ENCODE results near the gene NKG7. TPM values are rescaled to one million over a fixed set of nuclear protein-coding genes. Genes with fewer than 3 reads are reported as not detected.

The NKG7 gene
- total and polyA plus RNA-seq, 2 of the 13 experiments (the other 11 are each of a cell fraction or from before 2014, with no cell fraction given) = 0.40 TPM; not detected in 1

DNA sequence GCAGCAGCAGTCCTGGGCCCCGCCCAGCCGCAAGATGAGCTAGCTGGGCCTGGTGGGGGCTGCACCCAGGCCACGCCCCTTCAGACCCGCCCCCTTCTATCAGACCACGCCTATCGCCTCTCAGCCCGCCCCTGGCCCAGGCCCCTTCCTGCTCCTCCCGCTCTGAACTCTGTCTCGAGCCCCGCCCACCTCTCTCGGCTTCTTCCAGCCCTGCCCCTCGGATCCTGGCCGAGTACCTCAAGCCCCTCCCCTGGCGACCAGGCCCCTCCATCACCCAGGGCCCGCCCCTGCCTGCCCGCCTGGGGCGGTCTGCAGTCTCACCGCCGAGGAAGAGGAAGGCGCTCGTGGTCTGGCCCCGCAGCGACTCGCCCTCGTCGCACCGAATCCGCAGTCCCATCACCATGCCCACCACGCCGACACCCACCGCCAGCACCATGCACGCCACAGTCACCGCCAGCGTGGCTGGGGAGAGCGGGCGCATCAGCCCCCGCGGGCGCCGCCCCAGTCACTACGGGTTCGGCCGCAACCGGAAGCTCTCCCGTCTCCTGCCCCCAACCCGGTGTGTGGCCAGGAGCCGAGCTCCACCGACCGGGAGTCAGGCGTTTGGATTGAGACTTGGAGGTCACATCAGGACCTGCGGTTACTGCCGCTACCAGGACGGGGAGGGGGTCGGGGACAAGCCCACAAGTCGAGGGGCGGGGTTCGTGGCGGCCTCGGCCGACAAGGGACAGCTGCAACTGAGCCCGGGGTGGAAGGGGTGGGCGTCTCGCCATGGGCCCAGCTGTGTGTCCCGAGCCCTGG is 4.7 kb downstream of the NKG7 start (continued):
- TF ChIP-seq HNRNPK (IDR thresholded peaks at IDR 0.05; ENCODE audit: low read depth, low read length, poor library complexity, severe bottlenecking) (no peak), ZSCAN30 (CRISPR knock-in tag; IDR thresholded peaks at IDR 0.05) (no peak), ZFP41 (CRISPR knock-in tag; IDR thresholded peaks at IDR 0.05; ENCODE audit: borderline replicate concordance) (no peak), NCOA2 (CRISPR knock-in tag; IDR thresholded peaks at IDR 0.05) (no peak), HDAC1 (CRISPR knock-in tag; IDR thresholded peaks at IDR 0.05) (peak; percentile 74; the same call in 1 of the 2 replicates), HNRNPLL (IDR thresholded peaks at IDR 0.05; ENCODE audit: low read depth, low read length, poor library complexity, severe bottlenecking) (peak; percentile 21), PCBP2 (optimal IDR thresholded peaks at IDR 0.05; ENCODE audit: low read depth, low read length, poor library complexity, severe bottlenecking) (no peak), NFYC (CRISPR knock-in tag; IDR thresholded peaks at IDR 0.05) (peak; percentile 36; the same call in 1 of the 2 replicates), SP140L (CRISPR knock-in tag; IDR thresholded peaks at IDR 0.05; ENCODE audit: borderline replicate concordance) (no peak), PHF20 (CRISPR knock-in tag; IDR thresholded peaks at IDR 0.05) (peak; percentile 71; the same call in 1 of the 2 replicates), SRSF1 (optimal IDR thresholded peaks at IDR 0.05; ENCODE audit: low read depth, low read length) (peak; percentile 69), REL (CRISPR knock-in tag; conservative IDR thresholded peaks at IDR 0.05) (peak; percentile 80; the same call in 1 of the 2 replicates), SMAD3 (CRISPR knock-in tag; IDR thresholded peaks at IDR 0.05) (no peak), ATM (IDR thresholded peaks at IDR 0.05; ENCODE audit: borderline replicate concordance) (no peak), ZSCAN21 (CRISPR knock-in tag; IDR thresholded peaks at IDR 0.05; ENCODE audit: borderline replicate concordance) (peak; percentile 86; the same call in 1 of the 2 replicates)
- TF ChIP-seq, protein P1, sequence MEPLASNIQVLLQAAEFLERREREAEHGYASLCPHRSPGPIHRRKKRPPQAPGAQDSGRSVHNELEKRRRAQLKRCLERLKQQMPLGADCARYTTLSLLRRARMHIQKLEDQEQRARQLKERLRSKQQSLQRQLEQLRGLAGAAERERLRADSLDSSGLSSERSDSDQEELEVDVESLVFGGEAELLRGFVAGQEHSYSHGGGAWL (CRISPR knock-in tag; IDR thresholded peaks at IDR 0.05) = peak; percentile 67
- TF ChIP-seq, protein P2, sequence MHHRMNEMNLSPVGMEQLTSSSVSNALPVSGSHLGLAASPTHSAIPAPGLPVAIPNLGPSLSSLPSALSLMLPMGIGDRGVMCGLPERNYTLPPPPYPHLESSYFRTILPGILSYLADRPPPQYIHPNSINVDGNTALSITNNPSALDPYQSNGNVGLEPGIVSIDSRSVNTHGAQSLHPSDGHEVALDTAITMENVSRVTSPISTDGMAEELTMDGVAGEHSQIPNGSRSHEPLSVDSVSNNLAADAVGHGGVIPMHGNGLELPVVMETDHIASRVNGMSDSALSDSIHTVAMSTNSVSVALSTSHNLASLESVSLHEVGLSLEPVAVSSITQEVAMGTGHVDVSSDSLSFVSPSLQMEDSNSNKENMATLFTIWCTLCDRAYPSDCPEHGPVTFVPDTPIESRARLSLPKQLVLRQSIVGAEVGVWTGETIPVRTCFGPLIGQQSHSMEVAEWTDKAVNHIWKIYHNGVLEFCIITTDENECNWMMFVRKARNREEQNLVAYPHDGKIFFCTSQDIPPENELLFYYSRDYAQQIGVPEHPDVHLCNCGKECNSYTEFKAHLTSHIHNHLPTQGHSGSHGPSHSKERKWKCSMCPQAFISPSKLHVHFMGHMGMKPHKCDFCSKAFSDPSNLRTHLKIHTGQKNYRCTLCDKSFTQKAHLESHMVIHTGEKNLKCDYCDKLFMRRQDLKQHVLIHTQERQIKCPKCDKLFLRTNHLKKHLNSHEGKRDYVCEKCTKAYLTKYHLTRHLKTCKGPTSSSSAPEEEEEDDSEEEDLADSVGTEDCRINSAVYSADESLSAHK (CRISPR knock-in tag; IDR thresholded peaks at IDR 0.05; ENCODE audit: borderline replicate concordance) = no peak
- TF ChIP-seq, protein P3, sequence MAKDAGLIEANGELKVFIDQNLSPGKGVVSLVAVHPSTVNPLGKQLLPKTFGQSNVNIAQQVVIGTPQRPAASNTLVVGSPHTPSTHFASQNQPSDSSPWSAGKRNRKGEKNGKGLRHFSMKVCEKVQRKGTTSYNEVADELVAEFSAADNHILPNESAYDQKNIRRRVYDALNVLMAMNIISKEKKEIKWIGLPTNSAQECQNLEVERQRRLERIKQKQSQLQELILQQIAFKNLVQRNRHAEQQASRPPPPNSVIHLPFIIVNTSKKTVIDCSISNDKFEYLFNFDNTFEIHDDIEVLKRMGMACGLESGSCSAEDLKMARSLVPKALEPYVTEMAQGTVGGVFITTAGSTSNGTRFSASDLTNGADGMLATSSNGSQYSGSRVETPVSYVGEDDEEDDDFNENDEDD (CRISPR knock-in tag; IDR thresholded peaks at IDR 0.05; ENCODE audit: borderline replicate concordance) = no peak
- TF ChIP-seq, protein P4, sequence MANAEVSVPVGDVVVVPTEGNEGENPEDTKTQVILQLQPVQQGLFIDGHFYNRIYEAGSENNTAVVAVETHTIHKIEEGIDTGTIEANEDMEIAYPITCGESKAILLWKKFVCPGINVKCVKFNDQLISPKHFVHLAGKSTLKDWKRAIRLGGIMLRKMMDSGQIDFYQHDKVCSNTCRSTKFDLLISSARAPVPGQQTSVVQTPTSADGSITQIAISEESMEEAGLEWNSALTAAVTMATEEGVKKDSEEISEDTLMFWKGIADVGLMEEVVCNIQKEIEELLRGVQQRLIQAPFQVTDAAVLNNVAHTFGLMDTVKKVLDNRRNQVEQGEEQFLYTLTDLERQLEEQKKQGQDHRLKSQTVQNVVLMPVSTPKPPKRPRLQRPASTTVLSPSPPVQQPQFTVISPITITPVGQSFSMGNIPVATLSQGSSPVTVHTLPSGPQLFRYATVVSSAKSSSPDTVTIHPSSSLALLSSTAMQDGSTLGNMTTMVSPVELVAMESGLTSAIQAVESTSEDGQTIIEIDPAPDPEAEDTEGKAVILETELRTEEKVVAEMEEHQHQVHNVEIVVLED (CRISPR knock-in tag; IDR thresholded peaks at IDR 0.05; ENCODE audit: borderline replicate concordance) = 0 out of 2 replicates have a peak, but pooled peaks have one; percentile 67
- TF ChIP-seq, protein P5, sequence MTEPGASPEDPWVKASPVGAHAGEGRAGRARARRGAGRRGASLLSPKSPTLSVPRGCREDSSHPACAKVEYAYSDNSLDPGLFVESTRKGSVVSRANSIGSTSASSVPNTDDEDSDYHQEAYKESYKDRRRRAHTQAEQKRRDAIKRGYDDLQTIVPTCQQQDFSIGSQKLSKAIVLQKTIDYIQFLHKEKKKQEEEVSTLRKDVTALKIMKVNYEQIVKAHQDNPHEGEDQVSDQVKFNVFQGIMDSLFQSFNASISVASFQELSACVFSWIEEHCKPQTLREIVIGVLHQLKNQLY (CRISPR knock-in tag; IDR thresholded peaks at IDR 0.05) = 0 out of 2 replicates have a peak, but pooled peaks have one; percentile 18
- TF ChIP-seq, protein P6, sequence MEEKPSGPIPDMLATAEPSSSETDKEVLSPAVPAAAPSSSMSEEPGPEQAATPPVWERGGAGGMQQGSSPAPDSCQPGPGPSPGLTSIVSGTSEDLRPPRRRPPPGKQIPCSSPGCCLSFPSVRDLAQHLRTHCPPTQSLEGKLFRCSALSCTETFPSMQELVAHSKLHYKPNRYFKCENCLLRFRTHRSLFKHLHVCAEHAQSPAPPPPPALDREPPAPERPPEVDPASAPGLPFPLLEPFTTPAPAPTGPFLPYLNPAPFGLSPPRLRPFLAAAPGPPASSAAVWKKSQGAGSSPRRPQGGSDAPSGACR (CRISPR knock-in tag; IDR thresholded peaks at IDR 0.05) = peak; percentile 92; the same call in 1 of the 2 replicates

Measured in HepG2 (cell line).